Measurements from ENCODE around the gene SMC1A.

DNA sequence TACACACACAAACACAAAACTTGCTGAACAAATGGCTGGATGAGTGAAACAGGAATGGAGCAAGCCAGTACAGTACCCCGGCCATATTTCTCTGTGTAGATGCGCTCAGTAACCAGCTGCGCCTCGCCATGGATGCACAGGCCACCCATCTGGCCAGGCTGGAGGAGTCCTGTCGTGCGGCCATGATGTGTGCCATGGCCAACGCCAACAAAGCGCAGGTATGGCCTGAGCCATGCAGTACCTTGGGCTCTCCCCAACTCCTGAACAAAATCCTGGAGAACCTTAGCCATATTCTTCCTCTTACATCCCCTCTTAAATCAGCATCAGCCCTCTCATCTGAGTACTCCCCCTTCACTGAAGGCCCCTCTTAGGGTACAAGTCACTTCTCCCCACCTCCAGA lies 7.3 kb upstream of the SMC1A start:
- TF ChIP-seq ZNF24 (tag by site-specific recombination; IDR thresholded peaks at IDR 0.05) (no peak), YY1 (tag by site-specific recombination; IDR thresholded peaks at IDR 0.05) (no peak), ZBTB17 (tag by site-specific recombination; IDR thresholded peaks at IDR 0.05) (no peak), ZBTB21 (tag by site-specific recombination; IDR thresholded peaks at IDR 0.05) (no peak), ZFP37 (tag by site-specific recombination; IDR thresholded peaks at IDR 0.05) (no peak), ZNF335 (tag by site-specific recombination; conservative IDR thresholded peaks at IDR 0.05) (no peak)
- TF ChIP-seq, protein P1, sequence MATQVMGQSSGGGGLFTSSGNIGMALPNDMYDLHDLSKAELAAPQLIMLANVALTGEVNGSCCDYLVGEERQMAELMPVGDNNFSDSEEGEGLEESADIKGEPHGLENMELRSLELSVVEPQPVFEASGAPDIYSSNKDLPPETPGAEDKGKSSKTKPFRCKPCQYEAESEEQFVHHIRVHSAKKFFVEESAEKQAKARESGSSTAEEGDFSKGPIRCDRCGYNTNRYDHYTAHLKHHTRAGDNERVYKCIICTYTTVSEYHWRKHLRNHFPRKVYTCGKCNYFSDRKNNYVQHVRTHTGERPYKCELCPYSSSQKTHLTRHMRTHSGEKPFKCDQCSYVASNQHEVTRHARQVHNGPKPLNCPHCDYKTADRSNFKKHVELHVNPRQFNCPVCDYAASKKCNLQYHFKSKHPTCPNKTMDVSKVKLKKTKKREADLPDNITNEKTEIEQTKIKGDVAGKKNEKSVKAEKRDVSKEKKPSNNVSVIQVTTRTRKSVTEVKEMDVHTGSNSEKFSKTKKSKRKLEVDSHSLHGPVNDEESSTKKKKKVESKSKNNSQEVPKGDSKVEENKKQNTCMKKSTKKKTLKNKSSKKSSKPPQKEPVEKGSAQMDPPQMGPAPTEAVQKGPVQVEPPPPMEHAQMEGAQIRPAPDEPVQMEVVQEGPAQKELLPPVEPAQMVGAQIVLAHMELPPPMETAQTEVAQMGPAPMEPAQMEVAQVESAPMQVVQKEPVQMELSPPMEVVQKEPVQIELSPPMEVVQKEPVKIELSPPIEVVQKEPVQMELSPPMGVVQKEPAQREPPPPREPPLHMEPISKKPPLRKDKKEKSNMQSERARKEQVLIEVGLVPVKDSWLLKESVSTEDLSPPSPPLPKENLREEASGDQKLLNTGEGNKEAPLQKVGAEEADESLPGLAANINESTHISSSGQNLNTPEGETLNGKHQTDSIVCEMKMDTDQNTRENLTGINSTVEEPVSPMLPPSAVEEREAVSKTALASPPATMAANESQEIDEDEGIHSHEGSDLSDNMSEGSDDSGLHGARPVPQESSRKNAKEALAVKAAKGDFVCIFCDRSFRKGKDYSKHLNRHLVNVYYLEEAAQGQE (tag by site-specific recombination; IDR thresholded peaks at IDR 0.05), result no peak
- TF ChIP-seq, protein P2, sequence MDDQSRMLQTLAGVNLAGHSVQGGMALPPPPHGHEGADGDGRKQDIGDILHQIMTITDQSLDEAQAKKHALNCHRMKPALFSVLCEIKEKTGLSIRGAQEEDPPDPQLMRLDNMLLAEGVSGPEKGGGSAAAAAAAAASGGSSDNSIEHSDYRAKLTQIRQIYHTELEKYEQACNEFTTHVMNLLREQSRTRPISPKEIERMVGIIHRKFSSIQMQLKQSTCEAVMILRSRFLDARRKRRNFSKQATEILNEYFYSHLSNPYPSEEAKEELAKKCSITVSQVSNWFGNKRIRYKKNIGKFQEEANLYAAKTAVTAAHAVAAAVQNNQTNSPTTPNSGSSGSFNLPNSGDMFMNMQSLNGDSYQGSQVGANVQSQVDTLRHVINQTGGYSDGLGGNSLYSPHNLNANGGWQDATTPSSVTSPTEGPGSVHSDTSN (CRISPR knock-in tag; IDR thresholded peaks at IDR 0.05), result no peak
- TF ChIP-seq, protein P3, sequence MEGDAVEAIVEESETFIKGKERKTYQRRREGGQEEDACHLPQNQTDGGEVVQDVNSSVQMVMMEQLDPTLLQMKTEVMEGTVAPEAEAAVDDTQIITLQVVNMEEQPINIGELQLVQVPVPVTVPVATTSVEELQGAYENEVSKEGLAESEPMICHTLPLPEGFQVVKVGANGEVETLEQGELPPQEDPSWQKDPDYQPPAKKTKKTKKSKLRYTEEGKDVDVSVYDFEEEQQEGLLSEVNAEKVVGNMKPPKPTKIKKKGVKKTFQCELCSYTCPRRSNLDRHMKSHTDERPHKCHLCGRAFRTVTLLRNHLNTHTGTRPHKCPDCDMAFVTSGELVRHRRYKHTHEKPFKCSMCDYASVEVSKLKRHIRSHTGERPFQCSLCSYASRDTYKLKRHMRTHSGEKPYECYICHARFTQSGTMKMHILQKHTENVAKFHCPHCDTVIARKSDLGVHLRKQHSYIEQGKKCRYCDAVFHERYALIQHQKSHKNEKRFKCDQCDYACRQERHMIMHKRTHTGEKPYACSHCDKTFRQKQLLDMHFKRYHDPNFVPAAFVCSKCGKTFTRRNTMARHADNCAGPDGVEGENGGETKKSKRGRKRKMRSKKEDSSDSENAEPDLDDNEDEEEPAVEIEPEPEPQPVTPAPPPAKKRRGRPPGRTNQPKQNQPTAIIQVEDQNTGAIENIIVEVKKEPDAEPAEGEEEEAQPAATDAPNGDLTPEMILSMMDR (tag by site-specific recombination; IDR thresholded peaks at IDR 0.05), result no peak
- TF ChIP-seq, protein P4, sequence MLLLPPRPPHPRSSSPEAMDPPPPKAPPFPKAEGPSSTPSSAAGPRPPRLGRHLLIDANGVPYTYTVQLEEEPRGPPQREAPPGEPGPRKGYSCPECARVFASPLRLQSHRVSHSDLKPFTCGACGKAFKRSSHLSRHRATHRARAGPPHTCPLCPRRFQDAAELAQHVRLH (tag by site-specific recombination; IDR thresholded peaks at IDR 0.05), result no peak
